GM18861 (cell line): ENCODE measurements around the gene ZSCAN21.
"Not testable (repeated sequence)": the region's sequence is repeated elsewhere in the genome, so short reads cannot be mapped to it uniquely, and the experiment has no call there.

Experiments used
- ATAC-seq: cut with Tn5 transposase; IDR thresholded peaks from one replicate; pipeline ENCODE4 v1.9.1; 2021; ENCODE audit not compliant: unreplicated experiment

Gene ZSCAN21

DNA sequence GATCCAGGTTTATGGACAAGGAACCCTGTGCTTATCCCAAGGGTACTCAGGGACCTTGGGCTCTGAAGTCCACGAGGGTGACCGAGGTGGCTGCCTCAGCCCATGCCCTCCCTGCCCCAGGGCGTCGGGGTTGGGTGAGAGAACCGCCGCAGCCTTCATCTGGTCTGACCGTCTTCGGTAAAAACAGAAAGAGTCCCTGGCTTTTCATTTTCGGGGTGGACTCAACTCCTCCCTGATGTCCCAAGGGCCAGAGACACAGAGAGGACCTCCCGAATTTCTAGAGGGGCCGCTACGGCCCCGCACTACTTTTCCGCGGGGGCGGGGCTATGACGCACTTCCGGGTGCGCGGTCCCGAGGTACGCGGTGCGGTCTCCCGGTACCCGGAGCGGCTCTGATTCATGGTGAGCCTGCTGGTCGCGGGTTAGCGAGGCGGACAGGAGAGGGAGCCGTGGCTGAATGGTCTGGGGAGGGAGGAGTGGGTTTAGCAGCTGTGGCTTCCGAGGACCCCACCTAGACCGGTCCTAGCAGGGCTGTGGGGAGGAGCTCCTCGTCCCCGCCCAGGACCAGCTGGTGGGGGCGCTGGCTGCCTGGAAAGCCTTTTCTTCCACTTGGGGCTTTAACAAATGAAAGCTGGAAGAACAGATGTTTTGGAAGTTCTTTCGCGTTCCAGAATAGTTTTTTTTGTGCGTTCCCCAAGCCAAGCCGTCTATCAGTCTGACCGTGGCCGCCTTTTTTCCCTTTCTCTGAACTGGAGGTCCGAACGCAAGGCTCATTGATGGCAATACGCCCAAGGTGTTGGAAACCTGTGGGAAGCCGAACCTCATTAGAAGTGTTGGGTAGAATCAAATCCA is at the start of gene ZSCAN21:
ZSCAN21 (plus strand) TSS at position 334 of the 851 bp plus-strand sequence. CDS start 7,233 bp downstream, outside the sequence.
- peak; percentile 85 for ATAC-seq

DNA sequence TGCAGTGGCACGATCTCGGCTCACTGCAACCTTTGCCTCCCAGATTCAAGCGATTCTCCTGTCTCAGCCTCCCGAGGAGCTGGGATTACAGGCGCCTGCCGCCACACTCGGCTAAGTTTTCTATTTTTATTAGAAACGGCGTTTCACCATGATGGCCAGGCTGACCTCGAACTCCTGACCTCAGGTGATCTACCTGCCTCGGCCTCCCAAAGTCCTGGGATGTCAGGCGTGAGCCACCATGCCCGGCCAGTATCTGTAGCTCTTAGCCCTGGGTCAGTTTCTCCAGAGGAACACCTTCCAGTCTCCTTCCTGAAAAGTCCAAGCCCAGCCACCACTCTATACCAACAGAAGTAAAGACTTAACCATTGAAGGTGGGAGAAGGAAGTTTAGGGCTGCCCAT is 49.3 kb upstream of the ZSCAN21 start:
- ATAC-seq: no peak

DNA sequence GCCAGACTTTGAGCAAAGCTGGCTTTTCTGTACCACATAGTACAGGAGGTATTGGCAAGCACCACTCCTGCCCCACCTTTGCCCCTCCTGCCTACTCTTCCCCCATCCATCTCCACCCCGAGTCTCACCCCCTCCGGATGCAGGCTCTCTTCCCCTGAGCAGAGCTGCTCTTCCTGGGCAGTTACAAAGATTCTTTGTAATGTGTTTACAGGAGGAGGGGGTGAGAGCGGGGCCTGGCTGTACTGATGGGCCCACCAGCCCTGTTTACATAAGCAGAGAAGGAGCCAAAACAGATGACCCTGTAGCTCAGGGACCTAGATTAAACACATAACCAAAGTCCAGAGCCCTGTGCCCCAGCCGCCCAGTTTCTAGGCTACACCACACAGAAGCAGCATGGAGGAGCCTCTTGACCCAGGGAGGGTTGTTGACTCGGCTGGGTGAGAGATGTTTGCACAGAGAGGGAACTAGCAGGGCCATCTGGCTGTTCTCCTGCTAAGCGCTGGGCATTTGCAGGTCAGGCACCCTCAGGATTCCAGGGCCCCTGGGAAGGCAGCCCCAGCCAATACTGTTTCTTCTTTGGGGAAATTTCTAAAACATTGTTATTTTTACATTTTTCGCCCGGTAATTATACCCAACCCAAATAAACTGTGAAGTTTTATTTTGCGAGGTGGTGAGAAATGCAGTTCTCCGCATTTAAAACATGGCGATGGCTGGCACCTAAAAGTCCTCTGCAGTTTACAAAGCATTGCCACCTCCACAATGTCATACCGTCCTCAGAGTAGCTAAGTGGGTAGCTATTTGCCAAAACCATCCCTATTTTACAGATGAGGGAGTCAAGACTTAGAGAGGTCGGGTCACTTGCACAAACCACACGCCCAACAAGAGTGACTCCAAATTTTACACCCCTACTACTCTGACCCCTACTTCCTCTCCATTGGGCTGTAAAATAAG is 45.6 kb upstream of the ZSCAN21 start:
- no peak for ATAC-seq

DNA sequence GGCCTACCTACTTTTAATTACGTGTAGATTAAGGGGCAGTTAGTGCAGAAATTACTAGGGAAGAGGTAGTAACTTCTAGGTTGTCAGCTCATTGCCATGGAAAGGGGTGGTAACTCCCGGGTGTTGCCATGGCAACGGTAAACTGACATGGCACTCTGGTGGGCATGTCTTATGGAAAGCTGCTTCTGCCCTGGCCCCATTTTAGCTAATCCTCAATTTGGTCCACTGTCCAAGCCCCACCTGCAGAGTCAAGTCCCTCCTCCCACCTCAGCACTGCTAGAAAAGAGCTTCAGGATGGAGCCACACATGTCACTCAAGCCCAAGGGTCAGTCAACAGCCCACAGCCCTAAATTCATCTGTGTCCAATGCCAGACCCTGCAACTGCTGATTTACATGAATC is 41.7 kb upstream of the ZSCAN21 start:
- no peak for ATAC-seq

DNA sequence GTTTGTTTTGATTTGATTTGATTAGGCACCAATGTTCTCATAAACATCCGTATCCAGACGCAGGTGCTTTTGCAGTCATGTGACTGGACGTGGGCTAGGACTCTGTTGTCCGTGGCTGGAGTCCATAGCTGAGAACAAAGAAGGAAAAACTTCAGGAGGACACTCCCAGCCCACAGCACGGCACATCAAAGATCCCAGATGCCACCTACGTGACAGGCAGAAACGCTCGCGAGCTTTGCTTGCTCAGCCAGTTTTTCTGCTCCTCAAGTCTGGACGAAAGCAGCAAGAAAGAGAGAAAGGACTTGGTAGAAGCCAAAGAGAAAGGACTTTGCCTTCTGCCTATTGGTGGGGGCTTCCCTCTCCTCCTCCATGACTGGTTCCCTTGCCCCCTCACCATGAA is 41.0 kb upstream of the ZSCAN21 start:
- no peak for ATAC-seq

DNA sequence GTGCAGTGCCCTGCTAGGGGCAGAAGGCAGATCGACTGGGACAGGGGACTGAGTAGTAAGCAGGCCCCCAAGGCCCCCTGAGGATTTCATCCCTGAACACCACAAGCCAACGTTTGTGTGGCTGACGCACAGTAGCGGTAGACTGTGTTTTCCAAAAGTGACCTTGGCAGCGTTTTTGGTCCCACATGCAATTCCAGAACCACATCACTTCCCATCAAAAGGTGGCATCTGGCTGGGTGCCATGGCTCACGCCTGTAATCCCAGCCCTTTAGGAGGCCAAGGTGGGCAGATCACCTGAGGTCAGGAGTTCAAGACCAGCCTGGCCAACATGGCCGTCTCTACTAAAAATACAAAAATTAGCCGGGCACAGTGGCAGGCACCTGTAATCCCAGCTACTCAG is 39.6 kb upstream of the ZSCAN21 start:
- ATAC-seq: not testable (repeated sequence)

DNA sequence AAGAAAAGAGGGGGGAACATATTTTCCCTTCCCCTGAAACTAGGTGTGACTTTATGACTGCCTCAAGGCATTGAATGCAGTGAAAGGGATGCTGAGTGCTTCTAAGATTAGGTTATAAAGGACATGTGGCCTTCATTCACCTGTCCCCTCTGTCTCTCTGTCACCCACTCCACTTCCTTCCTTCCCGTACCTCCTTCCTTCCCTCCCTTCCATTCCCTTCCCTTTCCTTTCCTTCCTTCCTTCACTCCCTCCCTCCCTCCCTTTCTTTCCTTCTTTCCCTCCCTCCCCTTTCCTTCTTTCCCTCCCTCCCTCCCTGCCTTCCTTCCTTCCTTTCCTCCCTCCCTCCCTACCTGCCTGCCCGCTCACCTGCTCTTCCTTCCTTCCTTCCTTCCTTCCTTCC is 38.7 kb upstream of the ZSCAN21 start:
- no peak for ATAC-seq

DNA sequence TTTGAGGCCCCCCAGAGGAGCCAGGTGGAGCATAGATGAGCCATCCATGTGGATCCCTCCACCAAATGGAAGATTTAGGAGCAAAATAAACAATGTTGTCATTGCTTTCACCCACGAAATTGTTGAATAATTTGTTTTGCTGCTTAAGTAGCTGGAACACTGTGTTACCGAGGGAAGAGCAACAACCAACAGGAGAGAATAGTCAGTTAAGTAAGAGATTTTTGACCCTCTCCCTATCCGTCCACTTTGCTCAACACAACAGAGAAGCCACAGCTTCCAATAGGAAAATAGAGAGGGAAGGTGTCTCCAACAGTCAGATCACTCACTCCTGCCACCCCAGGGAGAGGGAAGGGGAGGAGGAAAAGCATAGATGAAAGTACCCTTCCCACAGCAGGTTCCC is 38.1 kb upstream of the ZSCAN21 start:
- no peak for ATAC-seq

DNA sequence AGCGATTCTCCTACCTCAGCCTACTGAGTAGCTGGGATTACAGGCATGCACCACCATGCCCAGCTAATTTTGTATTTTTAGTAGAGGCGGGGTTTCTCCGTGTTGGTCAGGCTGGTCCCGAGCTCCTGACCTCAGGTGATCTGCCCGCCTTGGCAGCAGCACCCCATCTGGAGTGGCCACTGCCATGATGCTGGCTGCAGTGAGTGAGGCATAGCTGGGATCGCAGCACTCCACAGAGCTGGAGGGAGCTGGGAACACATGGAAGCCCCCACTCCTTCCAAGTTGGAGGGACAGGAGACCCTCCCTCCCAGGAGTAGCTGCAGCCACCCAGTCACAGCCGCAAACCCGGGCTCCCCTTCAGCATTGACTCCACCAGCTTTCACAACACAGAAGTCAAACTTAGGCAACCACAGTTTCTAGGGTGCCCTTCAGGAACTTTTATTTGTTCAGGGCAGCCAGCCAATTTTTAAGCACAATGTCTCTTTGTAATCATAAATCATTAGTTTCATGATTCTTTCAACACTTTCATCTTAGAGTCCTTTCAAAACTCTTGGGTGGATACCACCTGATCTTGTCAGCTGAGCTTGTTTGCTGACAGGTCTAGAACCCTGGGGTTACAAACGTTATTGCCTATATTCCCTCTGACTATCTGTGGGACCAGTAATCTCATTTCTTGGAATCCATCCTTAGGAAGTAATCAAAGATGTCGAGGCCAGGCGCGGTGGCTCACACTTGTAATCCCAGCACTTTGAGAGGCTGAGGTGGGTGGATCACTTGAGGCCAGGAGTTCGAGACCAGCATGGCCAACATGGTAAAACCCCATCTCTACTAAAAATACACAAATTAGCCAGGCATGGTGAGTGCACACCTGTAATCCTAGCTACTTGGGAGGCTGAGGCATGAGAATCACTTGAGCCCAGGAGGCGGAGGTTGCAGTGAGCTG is 36.9 kb upstream of the ZSCAN21 start:
- not testable (repeated sequence) for ATAC-seq

DNA sequence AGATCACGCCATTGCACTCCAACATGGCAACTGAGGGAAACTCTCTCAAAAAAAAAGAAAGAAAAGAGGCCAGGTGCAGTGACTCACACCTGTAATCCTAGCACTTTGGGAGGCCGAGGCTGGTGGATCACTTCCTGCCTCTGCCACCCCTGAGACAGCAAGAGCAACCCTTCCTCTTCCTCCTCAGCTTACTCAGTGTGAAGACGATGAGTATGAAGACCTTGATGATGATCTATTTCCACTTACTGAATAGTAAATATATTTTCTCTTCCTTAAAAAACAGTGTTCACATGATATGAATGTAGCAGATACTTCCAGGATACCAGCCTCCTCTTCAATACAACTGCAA is 36.3 kb upstream of the ZSCAN21 start:
- ATAC-seq: no peak

DNA sequence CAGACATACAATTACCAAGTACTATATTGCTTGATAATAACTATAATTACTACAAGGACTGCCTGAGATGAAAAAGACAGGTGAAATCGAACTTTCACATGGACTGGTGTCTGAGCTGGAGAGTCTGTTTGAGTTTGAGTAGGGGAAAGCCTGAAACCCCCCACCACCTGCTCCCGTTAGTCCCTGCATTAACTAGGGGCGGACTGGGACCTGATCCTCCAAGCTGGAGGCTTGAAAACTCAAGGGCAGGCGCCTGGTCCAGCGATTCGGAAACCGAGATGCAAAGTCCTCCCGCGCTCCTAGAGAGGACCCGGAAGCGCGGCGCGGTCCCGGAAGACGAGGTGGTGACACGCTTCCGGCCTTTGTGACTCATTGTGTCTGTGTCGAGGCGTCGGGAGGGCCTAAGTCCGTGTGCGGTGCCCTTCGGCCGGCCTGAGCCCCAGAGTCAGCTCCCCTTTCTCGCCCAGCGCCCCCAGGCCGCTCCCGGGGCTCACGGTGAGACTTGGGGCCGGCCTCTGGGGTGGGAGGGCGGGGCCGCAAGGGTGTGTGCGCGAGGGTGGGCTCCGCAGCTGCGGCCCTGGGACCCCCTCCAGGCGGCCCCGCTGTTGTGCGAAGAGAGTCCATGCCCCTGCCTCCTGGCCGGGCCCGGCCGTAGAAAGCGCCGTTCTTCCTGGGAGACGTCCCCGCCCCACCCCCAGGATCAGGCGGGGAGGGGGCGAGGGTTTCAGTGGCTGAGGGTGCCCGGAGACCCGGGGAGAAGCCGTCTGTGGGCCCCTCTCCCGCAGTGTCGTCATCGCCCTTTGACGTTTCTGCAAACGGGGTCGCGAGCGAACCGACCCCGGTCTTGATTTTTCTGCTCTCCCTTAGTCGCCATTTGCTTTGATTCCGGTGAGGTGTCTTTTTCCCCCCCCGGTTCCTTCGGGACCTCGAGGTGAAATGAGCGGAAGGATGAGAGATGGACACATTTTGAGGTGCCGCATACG is 34.1 kb upstream of the ZSCAN21 start, which contains the start of gene ZKSCAN1:
ZKSCAN1 (plus strand) TSS at position 365 of the 983 bp plus-strand sequence. CDS start 7,911 bp downstream, outside the sequence.
- ATAC-seq: peak; percentile 94

DNA sequence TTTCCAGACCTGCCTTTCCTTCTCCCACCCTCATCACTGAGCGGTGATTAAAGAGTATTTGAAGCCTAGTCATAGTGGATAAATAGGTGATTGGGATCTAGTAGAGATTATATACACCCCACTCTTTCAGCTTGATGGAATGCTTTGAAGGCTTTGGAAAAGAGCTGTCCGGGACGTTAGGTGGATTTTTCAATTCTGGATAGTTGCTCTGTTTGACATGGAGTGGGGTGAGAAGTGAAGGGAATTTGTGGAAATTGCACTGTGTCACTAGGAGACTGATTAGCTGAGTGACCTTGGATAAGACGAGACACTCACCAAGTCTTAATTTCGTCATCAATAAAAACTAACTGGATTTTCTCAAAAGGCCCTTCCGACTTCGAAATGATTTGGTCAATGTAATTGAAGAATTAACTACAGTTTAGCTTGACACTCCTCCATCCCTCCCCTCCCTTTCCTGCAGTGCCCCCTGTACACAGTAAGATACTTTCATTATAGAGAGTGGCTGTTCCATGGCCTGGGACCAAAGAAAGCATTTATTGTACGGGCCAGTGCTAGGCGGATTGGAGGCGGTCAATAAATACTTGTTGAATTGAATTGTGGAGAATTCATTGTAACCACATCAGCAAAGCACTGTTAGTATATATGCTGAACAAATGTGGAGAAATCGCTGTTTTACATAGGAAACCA is 33.2 kb upstream of the ZSCAN21 start:
- ATAC-seq: no peak

DNA sequence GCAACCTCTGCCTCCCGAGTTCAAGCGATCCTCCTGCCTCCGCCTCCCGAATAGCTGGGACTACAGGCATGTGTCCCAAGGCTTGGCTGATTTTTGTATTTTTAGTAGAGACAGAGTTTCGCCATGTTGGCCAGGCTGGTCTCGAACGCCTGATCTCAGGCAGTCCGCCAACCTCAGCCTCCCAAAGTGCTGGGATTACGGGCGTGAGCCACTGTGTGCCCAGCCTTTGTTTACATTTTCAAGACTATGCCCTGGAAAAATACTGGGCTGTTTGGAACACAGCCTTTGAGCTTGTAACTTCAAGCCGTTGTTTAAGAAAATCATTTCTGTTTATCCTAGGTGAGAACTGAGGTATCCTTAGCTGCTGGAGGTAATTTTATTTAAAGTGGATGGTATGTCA is 32.3 kb upstream of the ZSCAN21 start:
- no peak for ATAC-seq

DNA sequence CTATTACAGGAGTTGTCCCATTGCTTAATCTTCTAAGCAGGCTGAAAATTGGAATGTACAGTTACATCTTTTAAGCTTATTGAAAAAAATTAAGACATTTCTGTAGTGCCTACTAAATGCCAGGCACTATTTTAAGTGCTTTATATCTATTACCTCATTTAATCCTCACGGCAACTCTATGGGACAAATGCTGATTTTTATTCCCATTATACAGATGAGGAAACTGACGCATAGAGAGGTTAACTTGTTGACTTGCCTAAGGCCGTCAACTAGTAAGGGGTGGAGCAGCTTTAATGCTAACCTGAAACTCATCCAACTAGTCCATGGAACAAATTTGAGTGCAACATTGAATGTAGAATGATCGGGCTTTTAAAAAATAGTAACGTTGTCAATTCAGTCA is 31.7 kb upstream of the ZSCAN21 start:
- no peak for ATAC-seq

DNA sequence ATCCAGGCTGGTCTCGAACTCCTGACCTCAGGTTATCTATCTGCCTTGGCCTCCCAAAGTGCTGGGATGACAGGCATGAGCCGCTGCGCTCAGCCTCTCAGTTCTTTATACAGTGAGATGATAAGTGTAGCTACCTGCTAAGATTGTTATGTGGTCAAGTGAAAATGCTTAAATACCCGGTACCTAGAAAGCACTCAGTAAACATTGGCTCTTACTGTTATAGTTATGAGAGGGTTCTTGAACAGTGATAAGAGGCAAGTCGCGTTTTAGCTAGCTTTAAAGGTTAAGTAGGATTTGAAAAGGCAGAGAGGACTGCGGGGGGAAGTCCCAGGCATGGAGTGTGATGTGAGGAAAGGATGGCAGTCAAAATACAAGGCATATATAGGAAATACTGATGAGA is 29.7 kb upstream of the ZSCAN21 start:
- ATAC-seq: no peak

DNA sequence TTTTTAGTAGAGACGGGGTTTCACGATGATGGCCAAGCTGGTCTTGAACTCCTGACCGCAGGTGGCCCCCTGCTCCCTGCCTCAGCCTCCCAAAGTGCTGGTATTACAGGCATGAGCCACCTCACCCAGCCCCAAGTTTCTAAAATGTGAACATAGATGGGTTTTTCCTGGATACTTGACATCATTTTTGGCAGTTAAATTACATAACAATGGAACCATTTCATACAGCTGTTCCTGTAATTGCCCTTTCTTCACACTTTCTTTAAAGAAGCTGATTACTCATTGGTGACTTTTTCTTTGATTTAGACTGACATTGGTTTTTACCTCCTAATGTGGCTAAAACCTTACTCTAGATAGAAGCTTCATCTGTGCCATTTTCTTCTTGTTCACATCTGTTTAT is 28.3 kb upstream of the ZSCAN21 start:
- no peak for ATAC-seq

DNA sequence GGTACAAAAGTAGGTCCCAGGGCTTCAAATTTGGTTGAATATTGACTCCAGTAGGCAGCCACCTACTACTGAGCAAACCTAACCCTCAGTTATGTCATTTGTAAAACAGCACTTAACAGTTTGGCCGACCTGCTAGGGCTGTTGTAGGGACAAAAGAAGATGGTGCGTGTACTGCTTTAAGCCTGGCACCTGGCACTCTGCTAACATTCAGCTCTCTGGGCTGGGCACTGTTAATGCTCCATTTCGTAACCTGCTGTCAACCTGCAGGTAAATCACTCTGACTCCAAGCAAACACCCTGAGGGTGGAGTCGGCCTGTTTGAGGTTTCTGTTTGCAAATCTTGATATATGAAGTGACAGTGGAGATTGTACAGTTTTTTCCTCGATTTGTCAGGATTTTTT is 27.0 kb upstream of the ZSCAN21 start:
- ATAC-seq: no peak

DNA sequence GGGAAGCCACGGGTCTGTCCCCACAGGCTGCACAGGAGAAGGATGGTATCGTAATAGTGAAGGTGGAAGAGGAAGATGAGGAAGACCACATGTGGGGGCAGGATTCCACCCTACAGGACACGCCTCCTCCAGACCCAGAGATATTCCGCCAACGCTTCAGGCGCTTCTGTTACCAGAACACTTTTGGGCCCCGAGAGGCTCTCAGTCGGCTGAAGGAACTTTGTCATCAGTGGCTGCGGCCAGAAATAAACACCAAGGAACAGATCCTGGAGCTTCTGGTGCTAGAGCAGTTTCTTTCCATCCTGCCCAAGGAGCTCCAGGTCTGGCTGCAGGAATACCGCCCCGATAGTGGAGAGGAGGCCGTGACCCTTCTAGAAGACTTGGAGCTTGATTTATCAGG is 26.0 kb upstream of the ZSCAN21 start:
- no peak for ATAC-seq

DNA sequence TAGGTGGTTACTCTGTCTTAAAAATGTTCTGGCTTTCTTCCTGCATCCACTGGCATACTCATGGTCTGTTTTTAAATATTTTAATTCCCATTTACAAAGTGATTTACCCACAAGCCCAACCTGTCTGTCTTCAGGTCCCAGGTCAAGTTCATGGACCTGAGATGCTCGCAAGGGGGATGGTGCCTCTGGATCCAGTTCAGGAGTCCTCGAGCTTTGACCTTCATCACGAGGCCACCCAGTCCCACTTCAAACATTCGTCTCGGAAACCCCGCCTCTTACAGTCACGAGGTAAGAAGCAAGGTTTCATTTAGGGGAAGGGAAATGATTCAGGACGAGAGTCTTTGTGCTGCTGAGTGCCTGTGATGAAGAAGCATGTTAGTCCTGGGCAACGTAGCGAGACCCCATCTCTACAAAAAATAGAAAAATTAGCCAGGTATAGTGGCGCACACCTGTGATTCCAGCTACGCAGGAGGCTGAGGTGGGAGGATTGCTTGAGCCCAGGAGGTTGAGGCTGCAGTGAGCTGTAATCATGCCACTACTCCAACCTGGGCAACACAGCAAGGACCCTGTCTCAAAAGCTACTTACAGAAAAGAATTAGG is 25.5 kb upstream of the ZSCAN21 start:
- no peak for ATAC-seq
